SK-N-SH (cell line): ENCODE results near the gene LOXL4. TPM values are rescaled to one million over a fixed set of nuclear protein-coding genes. Genes with fewer than 3 reads are reported as not detected.

Source experiments
- CTCF ChIA-PET: fragments of 300-600, 350-600 bp; formaldehyde crosslinking; extraction: SDS; loops from one replicate; lab custom pipeline; 2021; lab: Yijun Ruan, JAX
- POLR2A ChIA-PET: fragments of 350-600 bp; sonication (Branson Sonifier 250); formaldehyde crosslinking; extraction: SDS; loops from one replicate; lab custom pipeline; 2020; ENCODE audit warnings: antibody characterized with exemption, inconsistent platforms; lab: Yijun Ruan, JAX
- DNase-seq: peaks from one replicate; pipeline ENCODE4 v3.0.0; 2012
- H2AFZ ChIP-seq: fragments of 200-600 bp; sonication (generic); 2 replicates; pipeline ENCODE4 v1.8.1; 2016; ENCODE audit warnings: antibody characterized with exemption, mild to moderate bottlenecking, low read depth
- H3F3A ChIP-seq: fragments of 200-600 bp; sonication (generic); replicated peaks from 2 replicates; pipeline ENCODE3; 2016; ENCODE audit warnings: antibody characterized with exemption, mild to moderate bottlenecking; ENCODE audit not compliant: insufficient read depth
- H3K27ac ChIP-seq, 2 experiments: fragments of 200-500 bp in 1 of 2; fragments of 200-600 bp in 1 of 2; sonication (Bioruptor generic) in 1 of 2; sonication (generic), shearing (Covaris generic) in 1 of 2; 2 replicates each; pipeline versions ENCODE4 v1.5.1 to v1.6.1; 2014 to 2016; ENCODE audit warnings: low read depth in 2 of 2, inconsistent platforms in 1 of 2, low read length in 1 of 2, mild to moderate bottlenecking in 1 of 2, mixed read lengths in 1 of 2
- H3K27me3 ChIP-seq: fragments of 200-600 bp; sonication (generic), shearing (Covaris generic); 2 replicates; pipeline ENCODE4 v1.6.1; 2016; ENCODE audit warnings: mixed run types; ENCODE audit not compliant: insufficient read depth
- H3K36me3 ChIP-seq, 2 experiments: fragments of 200-500 bp in 1 of 2; fragments of 200-600 bp in 1 of 2; sonication (Bioruptor generic) in 1 of 2; sonication (generic) in 1 of 2; replicated peaks in 1 of 2; 2 replicates each; pipeline versions ENCODE3 to v1.5.1; 2014 to 2016; ENCODE audit warnings: low read length in 1 of 2, mild to moderate bottlenecking in 1 of 2; ENCODE audit not compliant: insufficient read depth in 2 of 2, control insufficient read depth in 1 of 2
- H3K4me1 ChIP-seq, 2 experiments: fragments of 200-500 bp in 1 of 2; fragments of 200-600 bp in 1 of 2; sonication (Bioruptor generic) in 1 of 2; sonication (generic), shearing (Covaris generic) in 1 of 2; 2 replicates each; pipeline versions ENCODE4 v1.5.1 to v1.6.1; 2014 to 2016; ENCODE audit warnings: low read depth in 1 of 2, low read length in 1 of 2, mixed run types in 1 of 2; ENCODE audit not compliant: insufficient read depth in 2 of 2, control insufficient read depth in 1 of 2
- H3K4me2 ChIP-seq: fragments of 200-600 bp; sonication (generic), shearing (Covaris generic); 2 replicates; pipeline ENCODE4 v1.6.1; 2017; ENCODE audit warnings: mixed run types
- H3K4me3 ChIP-seq, 2 experiments: fragments of 200-500 bp in 1 of 2; fragments of 200-600 bp in 1 of 2; sonication (Bioruptor generic) in 1 of 2; sonication (generic), shearing (Covaris generic) in 1 of 2; 2 replicates each; pipeline versions ENCODE4 v1.5.1 to v1.8.1; 2014 to 2016; ENCODE audit warnings: low read depth in 2 of 2, inconsistent platforms in 1 of 2, low read length in 1 of 2, mild to moderate bottlenecking in 1 of 2, mixed read lengths in 1 of 2, moderate library complexity in 1 of 2
- H3K79me2 ChIP-seq: fragments of 200-600 bp; sonication (generic); 2 replicates; pipeline ENCODE4 v1.8.1; 2017; ENCODE audit warnings: mild to moderate bottlenecking; ENCODE audit not compliant: insufficient read depth
- H3K9ac ChIP-seq: fragments of 200-600 bp; sonication (generic); 2 replicates; pipeline ENCODE4 v1.6.1; 2017; ENCODE audit warnings: mixed run types
- H3K9me2 ChIP-seq: fragments of 200-600 bp; sonication (generic); 2 replicates; pipeline ENCODE4 v1.6.1; 2017; ENCODE audit warnings: mixed run types
- H3K9me3 ChIP-seq: fragments of 200-600 bp; sonication (generic); 2 replicates; pipeline ENCODE4 v1.6.1; 2017; ENCODE audit warnings: mixed run types, mild to moderate bottlenecking, moderate library complexity
- H4K20me1 ChIP-seq: fragments of 200-600 bp; sonication (generic); 2 replicates; pipeline ENCODE4 v1.6.1; 2017; ENCODE audit warnings: mild to moderate bottlenecking, mixed run types; ENCODE audit not compliant: insufficient read depth
- CHD2 ChIP-seq: fragments of 150-350 bp; IDR thresholded peaks from 2 replicates; pipeline ENCODE4 v1.6.1; 2018; ENCODE audit warnings: low read length; ENCODE audit not compliant: partially characterized antibody
- ELF1 ChIP-seq: IDR thresholded peaks from 2 replicates; pipeline ENCODE4 v1.4.0; 2012
- EP300 ChIP-seq, 2 experiments: IDR thresholded peaks; 2 replicates each; pipeline versions ENCODE4 v1.4.0 to v1.6.1; 2012; ENCODE audit warnings: borderline replicate concordance in 1 of 2, low read depth in 1 of 2, low read length in 1 of 2
- FOSL2 ChIP-seq: IDR thresholded peaks from 2 replicates; pipeline ENCODE4 v1.4.0; 2012; ENCODE audit warnings: low read depth, mild to moderate bottlenecking, moderate library complexity, borderline replicate concordance
- FOXJ3 ChIP-seq: sonication (generic); formaldehyde crosslinking; IDR thresholded peaks from 2 replicates; pipeline ENCODE4 v1.5.1; 2020; ENCODE audit warnings: mild to moderate bottlenecking, missing genetic modification reagents
- FOXM1 ChIP-seq: IDR thresholded peaks from 2 replicates; pipeline ENCODE4 v1.4.0; 2012; ENCODE audit warnings: low read depth, mild to moderate bottlenecking
- GABPA ChIP-seq: IDR thresholded peaks from 2 replicates; pipeline ENCODE4 v1.4.0; 2012; ENCODE audit warnings: low read depth, mild to moderate bottlenecking
- MEF2A ChIP-seq: IDR thresholded peaks from 2 replicates; pipeline ENCODE4 v1.4.0; 2012; ENCODE audit warnings: low read depth, borderline replicate concordance
- MXI1 ChIP-seq: IDR thresholded peaks from 2 replicates; pipeline ENCODE4 v1.6.1; 2012; ENCODE audit warnings: mild to moderate bottlenecking, low read depth, low read length, improper control_type of control experiment
- NRF1 ChIP-seq: IDR thresholded peaks from 2 replicates; pipeline ENCODE4 v1.6.1; 2012; ENCODE audit warnings: low read depth, mild to moderate bottlenecking, low read length
- RAD21 ChIP-seq: IDR thresholded peaks from 2 replicates; pipeline ENCODE4 v1.6.1; 2012; ENCODE audit warnings: mild to moderate bottlenecking, low read length
- RCOR1 ChIP-seq: fragments of 150-350 bp; IDR thresholded peaks from 2 replicates; pipeline ENCODE4 v1.6.1; 2017; ENCODE audit warnings: antibody characterized with exemption, low read length
- RXRA ChIP-seq: IDR thresholded peaks from 2 replicates; pipeline ENCODE4 v1.4.0; 2012; ENCODE audit warnings: low read depth, mild to moderate bottlenecking, borderline replicate concordance
- SIN3A ChIP-seq: IDR thresholded peaks from 2 replicates; pipeline ENCODE4 v1.6.1; 2012; ENCODE audit warnings: low read depth, mild to moderate bottlenecking, low read length, moderate library complexity, borderline replicate concordance
- SMC3 ChIP-seq: IDR thresholded peaks from 2 replicates; pipeline ENCODE4 v1.6.1; 2012; ENCODE audit warnings: low read depth, low read length, improper control_type of control experiment
- TCF12 ChIP-seq: IDR thresholded peaks from 2 replicates; pipeline ENCODE4 v1.4.0; 2012
- TEAD4 ChIP-seq: IDR thresholded peaks from 2 replicates; pipeline ENCODE4 v1.4.0; 2012; ENCODE audit warnings: mild to moderate bottlenecking, borderline replicate concordance; ENCODE audit not compliant: insufficient read depth
- WGBS: methylation state at CpG from one replicate; pipeline ENCODE4 v1.1.6; 2017; ENCODE audit warnings: low lambda C conversion rate; 5-methylcytosine and 5-hydroxymethylcytosine counted together
- polyA plus RNA-seq, 3 experiments: library from polyadenylated mRNA; depleted of rRNA; stranded (reverse); fragments of >200 nt; gene quantifications; 2 replicates each; pipeline ENCODE4 v1.2.3, GENCODE V29; 2012
- TF ChIP-seq, protein P1 (sequence below): fragments of 150-350 bp; IDR thresholded peaks from 2 replicates; pipeline ENCODE4 v1.6.1; 2017; ENCODE audit warnings: antibody characterized with exemption, low read length, low read depth, borderline replicate concordance
- TF ChIP-seq, protein P2 (sequence below): IDR thresholded peaks from 2 replicates; pipeline ENCODE4 v1.4.0; 2012; ENCODE audit warnings: low read depth
- TF ChIP-seq, protein P3 (sequence below): fragments of 200-600 bp; sonication (generic); IDR thresholded peaks from 2 replicates; pipeline ENCODE4 v1.6.1; 2017; ENCODE audit warnings: antibody characterized with exemption, mild to moderate bottlenecking, moderate library complexity
- TF ChIP-seq, protein P4 (sequence below): IDR thresholded peaks from 2 replicates; pipeline ENCODE4 v1.6.1; 2012; ENCODE audit warnings: mild to moderate bottlenecking, low read depth, low read length, moderate library complexity
- TF ChIP-seq, protein P5 (sequence below): IDR thresholded peaks from 2 replicates; pipeline ENCODE4 v1.4.0; 2012; ENCODE audit warnings: low read depth, borderline replicate concordance

The LOXL4 gene
- polyA plus RNA-seq, 1 of the 3 experiments (the other 2 are of a cell fraction), result 1.7 TPM

DNA sequence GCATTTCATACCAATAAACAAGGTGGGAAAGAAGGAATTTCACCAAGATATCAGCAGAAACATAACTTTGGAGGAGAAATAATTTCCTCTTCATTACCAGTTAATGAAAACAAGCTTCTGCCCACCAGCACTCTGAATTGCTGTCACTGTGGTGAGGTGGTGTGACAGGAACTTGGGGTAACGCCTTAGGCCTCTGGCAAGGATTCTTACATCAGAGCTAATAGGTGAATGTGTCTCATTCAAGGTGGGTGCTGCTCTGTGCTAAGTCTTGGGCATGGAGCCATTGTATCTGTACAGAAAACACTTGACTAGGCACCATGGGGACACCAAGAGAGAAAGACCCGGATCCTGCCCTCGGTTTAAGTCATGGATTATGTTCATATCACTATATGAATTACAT is 8.3 kb upstream of the LOXL4 start:
- TF ChIP-seq, protein P1, sequence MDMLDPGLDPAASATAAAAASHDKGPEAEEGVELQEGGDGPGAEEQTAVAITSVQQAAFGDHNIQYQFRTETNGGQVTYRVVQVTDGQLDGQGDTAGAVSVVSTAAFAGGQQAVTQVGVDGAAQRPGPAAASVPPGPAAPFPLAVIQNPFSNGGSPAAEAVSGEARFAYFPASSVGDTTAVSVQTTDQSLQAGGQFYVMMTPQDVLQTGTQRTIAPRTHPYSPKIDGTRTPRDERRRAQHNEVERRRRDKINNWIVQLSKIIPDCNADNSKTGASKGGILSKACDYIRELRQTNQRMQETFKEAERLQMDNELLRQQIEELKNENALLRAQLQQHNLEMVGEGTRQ, result no peak
- TF ChIP-seq, protein P2, sequence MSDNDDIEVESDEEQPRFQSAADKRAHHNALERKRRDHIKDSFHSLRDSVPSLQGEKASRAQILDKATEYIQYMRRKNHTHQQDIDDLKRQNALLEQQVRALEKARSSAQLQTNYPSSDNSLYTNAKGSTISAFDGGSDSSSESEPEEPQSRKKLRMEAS, result no peak
- no peak for TF ChIP-seq FOXJ3 (CRISPR knock-in tag)
- no peak for TF ChIP-seq SIN3A
- TF ChIP-seq RAD21, result no peak
- TF ChIP-seq EP300 (IDR thresholded peaks at IDR 0.05; ENCODE audit: borderline replicate concordance in 1 of 2, low read depth in 1 of 2, low read length in 1 of 2), result no peak
- no peak for TF ChIP-seq CHD2
- no peak for TF ChIP-seq MEF2A
- no peak for TF ChIP-seq NRF1
- no peak for TF ChIP-seq TCF12
- no peak for TF ChIP-seq SMC3
- TF ChIP-seq FOXM1, result no peak
- no peak for TF ChIP-seq ELF1
- no peak for TF ChIP-seq FOSL2
- TF ChIP-seq RCOR1, result no peak
- TF ChIP-seq TEAD4, result no peak
- ChIA-PET CTCF (interaction anchor here (1.2 to 1.9 kb wide), 2 partner anchors 34 to 36 kb away, joined by 3 to 5 read pairs; no protein-coding TSS in a partner anchor), POLR2A (no interaction called here)
- H3F3A ChIP-seq, result no peaks in the 10 kb centered on the region
- H4K20me1 ChIP-seq, result no peaks in the 10 kb centered on the region
- no peaks in the 10 kb centered on the region for H3K27me3 ChIP-seq
- no peaks in the 10 kb centered on the region for H3K9me2 ChIP-seq
- H3K9ac ChIP-seq, result no peak overlapping the region
- no peaks in the 10 kb centered on the region for H3K79me2 ChIP-seq
- H3K4me2 ChIP-seq, result no peak overlapping the region
- no peaks in the 10 kb centered on the region for H3K36me3 ChIP-seq
- WGBS, result 32% methylated on average over 2 of the region's 3 CpGs
- H3K9me3 ChIP-seq, result no peaks in the 10 kb centered on the region
- H2AFZ ChIP-seq, result no peak overlapping the region
- H3K4me3 ChIP-seq, result no peak overlapping the region
- no peaks in the 10 kb centered on the region for H3K4me1 ChIP-seq
- no peak overlapping the region for H3K27ac ChIP-seq
- no peak for DNase-seq

DNA sequence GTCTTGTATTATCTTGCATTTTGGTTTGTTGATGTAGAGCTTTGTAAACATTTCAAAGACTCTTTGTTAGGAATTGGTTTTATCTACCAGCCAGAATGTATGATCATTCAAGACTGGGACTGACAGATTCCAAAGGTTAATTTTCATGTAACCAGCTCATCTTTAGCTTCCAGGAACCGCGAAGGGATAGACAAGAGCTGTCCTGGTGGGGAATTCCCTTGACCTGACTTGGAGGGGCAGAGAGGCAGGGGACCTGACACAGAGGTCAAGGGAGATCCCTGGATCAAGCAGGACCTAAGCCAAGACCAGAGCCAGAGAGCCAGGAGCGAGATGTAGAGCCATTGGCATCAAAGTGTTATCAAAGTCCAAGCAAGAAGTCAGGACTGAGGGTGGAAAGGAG is 6.6 kb upstream of the LOXL4 start:
- Histone ChIP-seq H4K20me1 (no peaks in the 10 kb centered on the region), H3K4me3 (no peak overlapping the region), H3K4me1 (peaks cover 3 to 9% of the 10 kb centered on the region in 2 experiments; a peak in 1 of 4 replicates), H3K27me3 (no peaks in the 10 kb centered on the region), H3K9me3 (no peaks in the 10 kb centered on the region), H3K4me2 (no peak overlapping the region), H3K9ac (no peak overlapping the region), H3K9me2 (no peaks in the 10 kb centered on the region), H2AFZ (no peak overlapping the region), H3F3A (no peaks in the 10 kb centered on the region), H3K36me3 (no peaks in the 10 kb centered on the region), H3K79me2 (no peaks in the 10 kb centered on the region), H3K27ac (no peak overlapping the region)
- TF ChIP-seq, protein P3, sequence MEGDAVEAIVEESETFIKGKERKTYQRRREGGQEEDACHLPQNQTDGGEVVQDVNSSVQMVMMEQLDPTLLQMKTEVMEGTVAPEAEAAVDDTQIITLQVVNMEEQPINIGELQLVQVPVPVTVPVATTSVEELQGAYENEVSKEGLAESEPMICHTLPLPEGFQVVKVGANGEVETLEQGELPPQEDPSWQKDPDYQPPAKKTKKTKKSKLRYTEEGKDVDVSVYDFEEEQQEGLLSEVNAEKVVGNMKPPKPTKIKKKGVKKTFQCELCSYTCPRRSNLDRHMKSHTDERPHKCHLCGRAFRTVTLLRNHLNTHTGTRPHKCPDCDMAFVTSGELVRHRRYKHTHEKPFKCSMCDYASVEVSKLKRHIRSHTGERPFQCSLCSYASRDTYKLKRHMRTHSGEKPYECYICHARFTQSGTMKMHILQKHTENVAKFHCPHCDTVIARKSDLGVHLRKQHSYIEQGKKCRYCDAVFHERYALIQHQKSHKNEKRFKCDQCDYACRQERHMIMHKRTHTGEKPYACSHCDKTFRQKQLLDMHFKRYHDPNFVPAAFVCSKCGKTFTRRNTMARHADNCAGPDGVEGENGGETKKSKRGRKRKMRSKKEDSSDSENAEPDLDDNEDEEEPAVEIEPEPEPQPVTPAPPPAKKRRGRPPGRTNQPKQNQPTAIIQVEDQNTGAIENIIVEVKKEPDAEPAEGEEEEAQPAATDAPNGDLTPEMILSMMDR, result no peak
- no peak for TF ChIP-seq RAD21
- TF ChIP-seq, protein P4, sequence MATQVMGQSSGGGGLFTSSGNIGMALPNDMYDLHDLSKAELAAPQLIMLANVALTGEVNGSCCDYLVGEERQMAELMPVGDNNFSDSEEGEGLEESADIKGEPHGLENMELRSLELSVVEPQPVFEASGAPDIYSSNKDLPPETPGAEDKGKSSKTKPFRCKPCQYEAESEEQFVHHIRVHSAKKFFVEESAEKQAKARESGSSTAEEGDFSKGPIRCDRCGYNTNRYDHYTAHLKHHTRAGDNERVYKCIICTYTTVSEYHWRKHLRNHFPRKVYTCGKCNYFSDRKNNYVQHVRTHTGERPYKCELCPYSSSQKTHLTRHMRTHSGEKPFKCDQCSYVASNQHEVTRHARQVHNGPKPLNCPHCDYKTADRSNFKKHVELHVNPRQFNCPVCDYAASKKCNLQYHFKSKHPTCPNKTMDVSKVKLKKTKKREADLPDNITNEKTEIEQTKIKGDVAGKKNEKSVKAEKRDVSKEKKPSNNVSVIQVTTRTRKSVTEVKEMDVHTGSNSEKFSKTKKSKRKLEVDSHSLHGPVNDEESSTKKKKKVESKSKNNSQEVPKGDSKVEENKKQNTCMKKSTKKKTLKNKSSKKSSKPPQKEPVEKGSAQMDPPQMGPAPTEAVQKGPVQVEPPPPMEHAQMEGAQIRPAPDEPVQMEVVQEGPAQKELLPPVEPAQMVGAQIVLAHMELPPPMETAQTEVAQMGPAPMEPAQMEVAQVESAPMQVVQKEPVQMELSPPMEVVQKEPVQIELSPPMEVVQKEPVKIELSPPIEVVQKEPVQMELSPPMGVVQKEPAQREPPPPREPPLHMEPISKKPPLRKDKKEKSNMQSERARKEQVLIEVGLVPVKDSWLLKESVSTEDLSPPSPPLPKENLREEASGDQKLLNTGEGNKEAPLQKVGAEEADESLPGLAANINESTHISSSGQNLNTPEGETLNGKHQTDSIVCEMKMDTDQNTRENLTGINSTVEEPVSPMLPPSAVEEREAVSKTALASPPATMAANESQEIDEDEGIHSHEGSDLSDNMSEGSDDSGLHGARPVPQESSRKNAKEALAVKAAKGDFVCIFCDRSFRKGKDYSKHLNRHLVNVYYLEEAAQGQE, result no peak
- no peak for TF ChIP-seq GABPA
- no peak for TF ChIP-seq NRF1
- TF ChIP-seq, protein P5, sequence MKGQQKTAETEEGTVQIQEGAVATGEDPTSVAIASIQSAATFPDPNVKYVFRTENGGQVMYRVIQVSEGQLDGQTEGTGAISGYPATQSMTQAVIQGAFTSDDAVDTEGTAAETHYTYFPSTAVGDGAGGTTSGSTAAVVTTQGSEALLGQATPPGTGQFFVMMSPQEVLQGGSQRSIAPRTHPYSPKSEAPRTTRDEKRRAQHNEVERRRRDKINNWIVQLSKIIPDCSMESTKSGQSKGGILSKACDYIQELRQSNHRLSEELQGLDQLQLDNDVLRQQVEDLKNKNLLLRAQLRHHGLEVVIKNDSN, result no peak
- TF ChIP-seq, protein P2, result no peak
- TF ChIP-seq FOXM1, result no peak
- TF ChIP-seq RXRA, result no peak
- no peak for TF ChIP-seq MXI1
- no peak for TF ChIP-seq SIN3A
- TF ChIP-seq MEF2A, result no peak
- CTCF ChIA-PET, result no interaction called here
- POLR2A ChIA-PET, result no interaction called here
- DNase-seq, result no peak
- WGBS, result 74% methylated on average over 3 of the region's 3 CpGs
